ENCODE results near the gene SETD1B.

DNA sequence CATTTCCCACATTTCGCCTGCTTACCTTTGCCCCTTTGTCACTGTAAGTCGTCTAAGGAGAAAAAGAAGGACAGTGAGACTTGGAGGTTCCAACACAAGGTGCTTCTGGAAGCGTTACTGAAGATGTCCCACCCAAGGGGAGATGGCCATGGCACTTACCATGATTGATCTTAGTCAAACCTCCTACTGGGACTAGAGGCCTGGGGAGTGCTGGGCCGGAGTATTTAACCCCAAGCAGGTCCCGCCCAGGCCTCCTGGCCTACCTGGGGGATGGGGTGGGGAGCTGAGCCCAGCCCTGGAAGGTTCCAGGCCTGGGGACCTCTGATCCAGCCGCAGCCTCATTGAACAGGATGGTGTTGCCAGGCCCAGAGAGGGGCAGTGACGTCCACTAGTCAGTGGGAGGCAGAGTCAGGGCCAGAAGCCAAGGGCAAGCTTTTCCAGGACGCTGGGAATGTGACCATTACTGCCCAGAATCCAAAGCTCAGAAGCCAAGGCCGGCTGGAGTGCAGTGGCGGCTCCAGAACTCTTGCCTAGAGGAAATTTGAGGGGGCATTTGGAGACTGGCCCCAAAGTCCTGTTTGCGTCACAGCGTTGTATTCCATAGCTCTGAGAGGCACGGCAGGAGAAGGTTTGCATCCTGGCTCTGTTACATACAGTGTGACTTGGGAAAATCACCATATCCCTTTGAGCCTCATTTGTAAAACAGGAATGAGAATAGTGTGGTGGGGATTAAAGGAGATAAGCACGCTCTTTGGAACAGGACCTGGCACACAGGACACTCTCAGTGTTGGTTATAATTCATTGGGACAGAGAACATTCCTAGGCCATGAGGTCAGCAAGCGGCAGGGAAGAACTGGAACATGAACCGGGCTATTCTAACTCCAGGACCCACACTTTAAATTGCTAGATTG lies 55.1 kb downstream of the SETD1B start, which contains the start of gene HPD:
- peak; percentile 42 for TF ChIP-seq POLR2A (IDR thresholded peaks at IDR 0.05)
- TF ChIP-seq, protein P1, sequence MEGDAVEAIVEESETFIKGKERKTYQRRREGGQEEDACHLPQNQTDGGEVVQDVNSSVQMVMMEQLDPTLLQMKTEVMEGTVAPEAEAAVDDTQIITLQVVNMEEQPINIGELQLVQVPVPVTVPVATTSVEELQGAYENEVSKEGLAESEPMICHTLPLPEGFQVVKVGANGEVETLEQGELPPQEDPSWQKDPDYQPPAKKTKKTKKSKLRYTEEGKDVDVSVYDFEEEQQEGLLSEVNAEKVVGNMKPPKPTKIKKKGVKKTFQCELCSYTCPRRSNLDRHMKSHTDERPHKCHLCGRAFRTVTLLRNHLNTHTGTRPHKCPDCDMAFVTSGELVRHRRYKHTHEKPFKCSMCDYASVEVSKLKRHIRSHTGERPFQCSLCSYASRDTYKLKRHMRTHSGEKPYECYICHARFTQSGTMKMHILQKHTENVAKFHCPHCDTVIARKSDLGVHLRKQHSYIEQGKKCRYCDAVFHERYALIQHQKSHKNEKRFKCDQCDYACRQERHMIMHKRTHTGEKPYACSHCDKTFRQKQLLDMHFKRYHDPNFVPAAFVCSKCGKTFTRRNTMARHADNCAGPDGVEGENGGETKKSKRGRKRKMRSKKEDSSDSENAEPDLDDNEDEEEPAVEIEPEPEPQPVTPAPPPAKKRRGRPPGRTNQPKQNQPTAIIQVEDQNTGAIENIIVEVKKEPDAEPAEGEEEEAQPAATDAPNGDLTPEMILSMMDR (IDR thresholded peaks at IDR 0.05) = no peak

All from adrenal gland (tissue), 5 donors.